GM18511 (cell line): ENCODE data around the gene GRSF1.

Experiments used
- ATAC-seq: cut with Tn5 transposase; IDR thresholded peaks from one replicate; pipeline ENCODE4 v1.9.1; 2021; ENCODE audit warnings: mild to moderate bottlenecking, moderate library complexity; ENCODE audit not compliant: unreplicated experiment

GRSF1 gene

DNA sequence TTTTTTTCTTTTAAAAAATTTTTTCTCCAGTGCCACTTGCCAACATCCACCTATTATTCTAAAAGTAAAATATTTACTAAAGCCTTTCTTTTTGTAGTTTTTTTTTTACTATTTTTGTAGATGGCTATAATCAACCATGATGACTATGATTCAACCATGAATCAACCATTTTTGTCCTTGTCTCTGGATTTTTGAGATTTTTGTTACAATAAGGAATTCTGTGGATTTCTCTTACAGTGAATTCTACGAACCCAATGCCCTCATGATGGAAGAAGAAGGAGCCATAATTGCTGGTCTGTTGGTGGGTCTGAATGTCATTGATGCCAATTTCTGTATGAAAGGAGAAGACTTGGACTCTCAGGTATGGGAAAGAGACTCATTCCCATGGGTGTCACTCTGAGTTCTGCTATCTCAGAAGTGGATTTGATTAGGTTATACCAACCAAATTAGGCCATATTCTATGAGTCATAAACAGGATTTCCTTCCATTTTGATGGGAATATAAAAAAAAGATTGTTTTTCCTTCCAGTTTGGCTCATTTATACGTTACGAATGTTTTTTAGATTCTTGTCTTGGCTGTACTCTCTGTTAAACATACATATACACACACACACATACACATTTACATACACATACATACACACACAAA is 71.3 kb downstream of the GRSF1 start:
- no peak for ATAC-seq
